GM19467 (cell line): ENCODE results near the gene USP22.
"Not testable (repeated sequence)": the region's sequence is repeated elsewhere in the genome, so short reads cannot be mapped to it uniquely, and the experiment has no call there.

Experiments used
- ATAC-seq: cut with Tn5 transposase; IDR thresholded peaks from one replicate; pipeline ENCODE4 v1.9.1; 2021; ENCODE audit warnings: mild to moderate bottlenecking, moderate library complexity; ENCODE audit not compliant: unreplicated experiment

Gene USP22

GRCh38 chr17:21042458-21043295 lies at the start of gene USP22:
TSS of gene USP22 (minus strand) at chr17:21043011. CDS start at chr17:21042835, 176 bp downstream.
- ATAC-seq, result peak; percentile 55

- no peak for ATAC-seq
Measured at GRCh38 chr17:21090902-21091618, 48.2 kb upstream of the USP22 start.

GRCh38 chr17:21089933-21090901 lies 47.4 kb upstream of the USP22 start:
- ATAC-seq, result no peak

DNA sequence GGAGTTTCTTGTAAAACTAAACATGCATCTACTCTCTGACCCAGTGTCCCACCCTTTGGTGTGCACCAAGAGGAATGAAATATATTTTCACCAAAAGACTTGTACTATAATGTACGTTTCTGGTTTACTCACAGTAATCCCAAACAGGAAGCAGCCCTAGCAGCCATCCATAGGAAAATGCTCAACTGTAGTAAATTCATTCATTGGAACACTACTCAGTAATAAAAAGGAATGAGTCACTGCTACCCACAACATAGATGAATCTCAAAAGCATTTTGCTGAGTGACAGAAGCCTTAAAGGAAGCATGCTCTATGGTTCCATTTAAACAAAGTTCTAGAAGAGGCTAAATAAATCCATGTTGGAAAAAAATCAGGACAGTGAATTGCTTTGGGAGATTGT lies 46.3 kb upstream of the USP22 start:
- ATAC-seq, result no peak

DNA sequence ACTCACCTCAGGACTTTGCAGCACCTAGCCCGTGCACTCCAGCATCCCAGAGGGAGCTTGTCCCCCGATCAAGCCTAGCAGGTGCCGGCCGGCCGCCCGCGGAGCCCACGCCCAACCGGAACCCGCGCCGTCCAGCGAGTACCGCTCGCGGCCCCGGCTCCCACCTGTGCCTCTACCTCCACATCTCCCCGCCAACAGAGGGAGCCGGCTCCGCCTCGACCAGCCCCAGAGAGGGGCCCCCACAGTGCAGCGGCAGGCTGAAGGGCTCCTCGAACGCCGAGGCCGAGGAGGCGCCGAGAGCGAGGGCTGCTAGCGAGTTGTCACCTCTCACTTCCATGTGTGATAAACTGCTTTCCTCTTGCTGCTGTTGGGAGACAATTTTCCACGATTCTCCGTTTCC lies 42.9 kb upstream of the USP22 start:
- ATAC-seq, result no peak

- ATAC-seq, result not testable (repeated sequence)
Measured at GRCh38 chr17:21085280-21085679, 42.5 kb upstream of the USP22 start.

DNA sequence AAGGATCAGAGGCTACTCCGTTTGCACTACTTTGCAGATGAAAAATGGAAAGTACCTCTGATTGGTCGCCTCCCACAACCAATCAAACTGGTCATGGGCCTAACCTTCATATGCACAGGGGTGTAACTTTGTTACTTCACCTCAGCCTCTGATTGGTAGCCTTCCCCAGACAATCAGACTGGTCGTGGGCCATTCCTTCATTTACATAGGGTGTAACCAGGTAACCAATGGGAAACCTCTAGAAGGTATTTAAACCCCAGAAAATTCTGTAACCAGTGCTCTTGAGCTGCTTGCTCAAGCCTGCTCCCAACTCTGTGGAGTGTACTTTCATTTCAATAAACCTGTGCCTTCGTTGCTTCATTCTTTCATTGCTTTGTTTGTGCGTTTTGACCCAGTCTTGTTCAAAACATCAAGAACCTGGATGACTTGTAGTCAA lies 39.2 kb upstream of the USP22 start:
- no peak for ATAC-seq

DNA sequence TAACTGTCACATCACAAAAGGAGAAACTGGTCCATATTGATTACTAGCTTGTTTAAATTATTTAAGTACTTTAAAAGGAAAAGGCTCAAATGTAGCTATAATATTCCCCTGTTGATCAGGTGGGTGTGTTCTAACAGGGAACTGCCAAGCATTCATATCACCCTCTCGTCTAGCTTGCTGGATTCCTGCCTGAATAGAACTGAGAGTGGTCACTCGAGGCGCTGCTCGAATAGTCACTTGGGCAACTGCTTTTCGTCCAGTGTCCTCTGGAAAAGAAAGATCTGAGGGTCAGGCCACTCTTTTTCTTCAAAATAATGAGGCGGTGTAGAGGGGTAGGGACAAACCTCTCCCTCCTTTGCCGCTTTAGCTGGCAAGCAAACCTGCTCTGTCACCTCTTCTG lies 36.4 kb upstream of the USP22 start:
- no peak for ATAC-seq

- no peak for ATAC-seq
Measured at GRCh38 chr17:21078016-21078780, 35.4 kb upstream of the USP22 start.

- ATAC-seq, result no peak
Measured at GRCh38 chr17:21077281-21077680, 34.5 kb upstream of the USP22 start.

DNA sequence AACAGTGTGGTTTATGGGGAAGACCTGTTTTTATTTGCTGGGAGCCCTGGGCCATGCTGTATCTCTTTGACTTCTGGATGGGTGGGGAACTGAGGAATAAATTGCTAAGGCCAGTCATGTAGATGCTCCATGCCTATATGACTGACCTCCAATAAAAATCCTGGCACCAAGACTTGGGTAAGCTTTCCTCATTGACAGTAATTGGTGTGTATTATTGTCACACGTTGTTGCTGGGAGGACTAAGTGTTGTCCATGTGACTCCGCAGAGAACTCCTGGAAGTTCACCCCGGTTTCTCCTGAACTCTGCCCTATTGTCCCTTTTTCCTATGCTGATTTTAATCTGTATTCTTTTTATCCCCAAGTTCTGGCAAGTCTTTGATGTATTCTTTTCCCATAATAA lies 33.4 kb upstream of the USP22 start:
- no peak for ATAC-seq

DNA sequence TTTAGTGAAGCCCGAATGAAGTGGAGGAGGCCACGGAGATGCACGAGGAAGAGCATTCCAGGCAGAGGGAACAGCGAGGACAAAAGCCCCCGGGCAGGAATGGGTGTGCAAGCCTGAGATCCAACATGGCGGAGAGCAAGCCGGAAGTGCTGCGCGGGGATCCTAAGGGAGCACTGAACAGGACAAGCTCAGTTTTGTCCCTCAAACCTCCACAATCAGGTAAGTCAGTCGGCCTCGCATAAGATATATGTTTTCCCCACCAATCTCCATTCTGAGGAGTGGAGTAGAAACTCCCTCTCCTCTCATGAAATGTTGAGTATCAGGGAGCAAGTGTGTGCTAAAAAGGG lies 32.9 kb upstream of the USP22 start:
- no peak for ATAC-seq

DNA sequence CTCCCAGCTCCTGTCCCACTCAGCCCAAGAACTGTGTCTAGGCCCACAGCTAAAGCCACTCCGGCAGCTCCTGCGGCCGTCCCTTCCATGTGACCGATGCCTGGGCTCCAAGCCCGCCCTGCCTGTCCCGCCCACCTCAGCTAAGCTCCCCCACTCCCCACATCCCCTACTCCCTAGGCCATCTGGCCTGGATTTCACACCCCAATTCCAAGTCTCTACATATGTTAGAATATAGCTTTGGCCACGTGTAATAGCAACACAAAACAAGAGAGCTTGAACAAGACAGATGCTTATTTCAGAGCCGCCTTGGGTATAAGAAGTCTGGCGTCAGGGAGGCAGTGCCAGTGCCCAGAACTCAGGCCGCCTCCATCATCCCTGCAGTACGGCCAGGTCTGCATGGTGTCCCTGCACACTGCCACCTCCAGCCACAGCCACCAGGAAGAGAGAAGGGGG lies 30.0 kb upstream of the USP22 start:
- ATAC-seq, result no peak

- ATAC-seq, result no peak
Measured at GRCh38 chr17:21066394-21066793, 23.6 kb upstream of the USP22 start.

GRCh38 chr17:21061971-21062526 lies 19.2 kb upstream of the USP22 start:
- ATAC-seq, result peak; percentile 74

- ATAC-seq, result no peak
Measured at GRCh38 chr17:21061158-21061835, 18.5 kb upstream of the USP22 start.

- no peak for ATAC-seq
Measured at GRCh38 chr17:21059761-21060160, 16.9 kb upstream of the USP22 start.

DNA sequence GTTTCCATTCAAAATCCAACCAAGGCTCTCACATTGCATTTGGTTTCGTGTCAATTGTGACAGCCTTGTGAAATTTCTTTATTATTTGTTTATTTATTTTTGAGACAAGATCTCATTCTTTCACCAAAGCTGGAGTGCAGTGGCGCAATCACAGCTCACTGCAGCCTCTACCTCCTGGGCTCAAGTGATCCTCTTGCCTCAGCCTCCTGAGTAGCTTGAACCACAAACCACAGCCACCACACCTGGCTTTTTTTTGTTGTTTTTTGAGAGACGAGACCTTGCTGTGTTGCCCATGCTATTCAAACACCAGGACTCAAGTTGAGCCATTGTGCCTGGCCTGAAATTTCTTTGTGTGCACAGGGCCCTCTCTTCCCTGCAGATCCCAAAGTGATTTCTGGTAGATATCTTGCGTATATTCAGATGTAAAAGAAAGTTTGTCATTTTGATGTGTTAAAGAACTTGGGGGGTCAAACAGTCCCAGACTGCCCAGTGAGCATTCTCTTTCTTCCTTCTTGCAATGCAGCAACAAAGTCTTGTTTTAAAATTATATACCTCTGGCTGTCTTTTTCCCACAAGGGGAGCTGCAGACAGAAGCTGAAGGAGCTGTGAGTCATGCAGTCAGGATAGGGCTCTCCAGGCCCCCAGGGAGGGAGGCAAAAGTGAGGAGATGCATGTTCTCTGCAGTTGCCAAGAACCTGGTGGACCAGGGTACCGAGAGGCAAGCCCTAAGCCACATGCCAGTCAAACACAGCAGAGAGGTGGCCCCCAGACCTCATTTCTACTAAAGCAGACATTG lies 15.5 kb upstream of the USP22 start:
- ATAC-seq, result no peak

DNA sequence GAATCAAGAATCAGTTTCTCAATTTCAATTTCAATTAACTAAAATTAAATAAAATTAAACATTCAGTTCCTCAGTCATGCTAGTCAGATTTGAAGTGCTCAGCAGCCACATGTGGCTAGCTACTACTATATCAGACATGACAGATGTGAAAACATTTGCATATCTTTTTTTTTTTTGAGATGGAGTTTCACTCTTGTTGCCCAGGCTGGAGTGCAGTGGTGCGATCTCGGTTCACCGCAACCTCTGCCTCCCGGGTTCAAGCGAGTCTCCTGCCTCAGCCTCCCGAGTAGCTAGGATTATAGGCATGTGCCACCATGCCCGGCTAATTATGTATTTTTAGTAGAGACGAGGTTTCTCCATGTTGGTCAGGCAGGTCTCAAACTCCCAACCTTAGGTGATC lies 10.2 kb upstream of the USP22 start:
- peak; percentile 55 for ATAC-seq
